ENCODE measurements around the gene ARID1B. TPM values are rescaled to one million over a fixed set of nuclear protein-coding genes. Genes with fewer than 3 reads are reported as not detected.

ARID1B gene
- total RNA-seq, 2 donors from 2014 or later = 65.1 to 99.4 TPM

DNA sequence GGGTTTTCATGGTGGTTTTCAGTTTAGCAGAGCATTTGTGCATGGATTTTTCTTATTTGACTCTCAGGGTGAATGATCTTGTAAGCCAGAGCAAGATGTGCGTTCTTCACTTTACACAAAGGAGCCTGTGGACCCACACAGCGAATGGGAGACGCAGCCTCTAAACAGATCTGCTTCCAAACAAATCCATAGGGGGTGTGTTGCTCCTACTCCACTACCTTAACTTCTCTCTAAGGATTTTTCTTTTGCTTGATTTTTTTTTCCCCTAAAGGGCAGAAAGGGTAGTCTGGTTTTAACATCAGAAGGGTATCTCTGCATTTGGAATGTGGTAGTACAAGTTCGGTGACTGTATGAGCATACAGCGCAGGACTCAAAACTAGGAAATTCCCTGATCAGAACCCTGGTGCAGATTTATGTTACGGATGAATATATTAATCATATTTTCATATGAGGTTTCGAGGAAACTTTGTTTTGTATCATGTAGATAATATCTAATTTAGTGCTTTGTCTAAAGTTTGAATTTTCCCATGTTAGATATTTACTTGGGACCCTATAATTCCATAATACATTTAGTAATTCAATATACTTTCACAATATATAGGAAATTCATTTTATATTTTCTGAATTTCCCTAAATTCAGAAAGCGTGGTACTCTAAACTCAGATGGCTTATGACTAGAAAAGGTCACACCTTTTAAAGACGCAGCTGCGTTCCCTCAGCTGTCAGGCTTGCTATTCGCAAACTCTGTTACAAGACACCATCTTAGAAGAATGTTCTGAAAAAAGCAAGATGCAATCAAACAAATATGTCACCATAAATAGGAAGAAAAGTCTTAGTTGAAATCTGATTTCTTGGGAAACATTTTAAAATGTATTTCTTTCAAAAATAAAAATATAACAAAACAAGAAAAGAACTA, 349.3 kb downstream of the ARID1B start:
- no peak for DNase-seq (ENCODE audit: low spot score)
- no peaks in the 10 kb centered on the region for H3K36me3 ChIP-seq
- H3K9me3 ChIP-seq = no peaks in the 10 kb centered on the region
- no peaks in the 10 kb centered on the region for H3K4me1 ChIP-seq (replicated peaks)
- WGBS = 81% methylated on average over 11 of the region's 11 CpGs
- intact Hi-C loops (cut with DNase I) = no loop called here
- no peaks in the 10 kb centered on the region for H3K27me3 ChIP-seq (replicated peaks; ENCODE audit: insufficient read depth)
- H3K4me3 ChIP-seq = no peak overlapping the region
- no peak overlapping the region for H3K27ac ChIP-seq
- TF ChIP-seq POLR2A (IDR thresholded peaks at IDR 0.05) = no peak
- TF ChIP-seq, protein P1, sequence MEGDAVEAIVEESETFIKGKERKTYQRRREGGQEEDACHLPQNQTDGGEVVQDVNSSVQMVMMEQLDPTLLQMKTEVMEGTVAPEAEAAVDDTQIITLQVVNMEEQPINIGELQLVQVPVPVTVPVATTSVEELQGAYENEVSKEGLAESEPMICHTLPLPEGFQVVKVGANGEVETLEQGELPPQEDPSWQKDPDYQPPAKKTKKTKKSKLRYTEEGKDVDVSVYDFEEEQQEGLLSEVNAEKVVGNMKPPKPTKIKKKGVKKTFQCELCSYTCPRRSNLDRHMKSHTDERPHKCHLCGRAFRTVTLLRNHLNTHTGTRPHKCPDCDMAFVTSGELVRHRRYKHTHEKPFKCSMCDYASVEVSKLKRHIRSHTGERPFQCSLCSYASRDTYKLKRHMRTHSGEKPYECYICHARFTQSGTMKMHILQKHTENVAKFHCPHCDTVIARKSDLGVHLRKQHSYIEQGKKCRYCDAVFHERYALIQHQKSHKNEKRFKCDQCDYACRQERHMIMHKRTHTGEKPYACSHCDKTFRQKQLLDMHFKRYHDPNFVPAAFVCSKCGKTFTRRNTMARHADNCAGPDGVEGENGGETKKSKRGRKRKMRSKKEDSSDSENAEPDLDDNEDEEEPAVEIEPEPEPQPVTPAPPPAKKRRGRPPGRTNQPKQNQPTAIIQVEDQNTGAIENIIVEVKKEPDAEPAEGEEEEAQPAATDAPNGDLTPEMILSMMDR (IDR thresholded peaks at IDR 0.05) = no peak
- TF ChIP-seq POLR2AphosphoS5 (IDR thresholded peaks at IDR 0.05) = no peak

DNA sequence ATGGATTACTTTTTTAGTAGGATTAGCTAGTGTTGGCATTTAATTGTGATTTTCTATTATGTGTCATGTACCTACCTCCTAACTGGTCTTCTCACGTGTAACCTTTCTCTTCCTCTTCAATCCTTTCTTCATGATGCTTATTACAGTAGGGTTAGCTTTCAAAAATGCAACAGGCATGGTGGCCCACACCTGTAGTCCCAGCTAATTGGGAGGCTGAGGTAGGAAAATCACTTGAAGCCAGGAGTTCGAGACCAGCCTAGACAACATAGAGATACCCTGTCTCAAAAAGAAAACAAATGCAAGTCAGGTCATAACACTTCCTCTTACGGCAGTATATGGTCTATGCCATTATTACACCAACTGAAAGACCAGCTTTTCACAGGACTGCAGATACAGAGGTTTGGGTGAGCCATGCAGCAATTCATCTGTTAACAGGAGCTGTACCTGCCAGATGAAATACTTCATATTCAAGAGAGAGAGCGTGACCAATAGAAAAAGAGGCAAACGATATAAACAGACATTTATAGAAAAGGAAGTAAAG, 351.1 kb downstream of the ARID1B start:
- no peaks in the 10 kb centered on the region for H3K27me3 ChIP-seq (replicated peaks; ENCODE audit: insufficient read depth)
- intact Hi-C loops (cut with DNase I) = no loop called here
- WGBS = 79% methylated on average over 5 of the region's 5 CpGs
- H3K27ac ChIP-seq = no peak overlapping the region
- no peak for DNase-seq (ENCODE audit: low spot score)
- H3K4me1 ChIP-seq (replicated peaks) = no peaks in the 10 kb centered on the region
- no peaks in the 10 kb centered on the region for H3K9me3 ChIP-seq
- H3K4me3 ChIP-seq = no peak overlapping the region
- TF ChIP-seq, protein P1 (IDR thresholded peaks at IDR 0.05) = no peak
- TF ChIP-seq POLR2A (IDR thresholded peaks at IDR 0.05) (no peak), POLR2AphosphoS5 (IDR thresholded peaks at IDR 0.05) (no peak)
- H3K36me3 ChIP-seq = no peaks in the 10 kb centered on the region

GRCh38 chr6:157131250-157131649, 354.1 kb downstream of the ARID1B start:
- Histone ChIP-seq H3K36me3 (no peaks in the 10 kb centered on the region), H3K4me1 (replicated peaks) (no peaks in the 10 kb centered on the region), H3K9me3 (no peaks in the 10 kb centered on the region), H3K27me3 (replicated peaks; ENCODE audit: insufficient read depth) (no peaks in the 10 kb centered on the region), H3K4me3 (no peak overlapping the region), H3K27ac (no peak overlapping the region)
- WGBS = 91% methylated on average over 8 of the region's 8 CpGs
- intact Hi-C loops (cut with DNase I) = no loop called here
- DNase-seq (ENCODE audit: low spot score) = no peak
- TF ChIP-seq, protein P1 (IDR thresholded peaks at IDR 0.05) = no peak
- TF ChIP-seq POLR2A (IDR thresholded peaks at IDR 0.05) (no peak), POLR2AphosphoS5 (IDR thresholded peaks at IDR 0.05) (no peak)

DNA sequence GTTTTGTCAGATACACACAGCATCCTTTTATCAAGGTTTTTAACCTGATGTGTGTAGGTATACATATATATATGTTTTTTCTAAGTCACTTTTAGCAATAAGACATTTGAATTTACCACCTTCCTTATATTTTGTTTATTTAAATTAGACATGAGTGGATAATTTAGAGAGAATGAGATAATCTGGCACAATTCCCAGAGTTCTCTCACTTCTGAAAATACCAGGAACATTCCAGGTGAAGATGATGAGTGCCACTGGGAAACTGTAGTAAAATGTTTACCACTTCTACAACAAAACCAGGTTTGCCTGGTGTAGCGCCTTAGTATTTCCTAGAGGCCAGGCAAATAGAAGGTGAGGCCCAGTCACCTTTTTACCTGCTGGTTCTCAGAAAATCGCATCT, 356.7 kb downstream of the ARID1B start:
- intact Hi-C loops (cut with DNase I) = no loop called here
- DNase-seq (ENCODE audit: low spot score) = no peak
- no peak overlapping the region for H3K4me3 ChIP-seq
- H3K9me3 ChIP-seq = no peaks in the 10 kb centered on the region
- H3K36me3 ChIP-seq = no peaks in the 10 kb centered on the region
- H3K27ac ChIP-seq = no peak overlapping the region
- no peaks in the 10 kb centered on the region for H3K27me3 ChIP-seq (replicated peaks; ENCODE audit: insufficient read depth)
- TF ChIP-seq POLR2AphosphoS5 (IDR thresholded peaks at IDR 0.05) (no peak), POLR2A (IDR thresholded peaks at IDR 0.05) (no peak)
- TF ChIP-seq, protein P1 (IDR thresholded peaks at IDR 0.05) = no peak
- no peaks in the 10 kb centered on the region for H3K4me1 ChIP-seq (replicated peaks)
- 61% methylated on average over 2 of the region's 2 CpGs for WGBS

All from prostate gland (tissue), 2 donors.